ENCODE data around the gene MR1. TPM values are rescaled to one million over a fixed set of nuclear protein-coding genes. Genes with fewer than 3 reads are reported as not detected.
A peak's percentile ranks its signal among the peaks of the same experiment; 100 is the strongest.
"Not testable (repeated sequence)": the region's sequence is repeated elsewhere in the genome, so short reads cannot be mapped to it uniquely, and the experiment has no call there.

Gene MR1
- total RNA-seq, 1 donor from 2014 or later, result 54.4 TPM

DNA sequence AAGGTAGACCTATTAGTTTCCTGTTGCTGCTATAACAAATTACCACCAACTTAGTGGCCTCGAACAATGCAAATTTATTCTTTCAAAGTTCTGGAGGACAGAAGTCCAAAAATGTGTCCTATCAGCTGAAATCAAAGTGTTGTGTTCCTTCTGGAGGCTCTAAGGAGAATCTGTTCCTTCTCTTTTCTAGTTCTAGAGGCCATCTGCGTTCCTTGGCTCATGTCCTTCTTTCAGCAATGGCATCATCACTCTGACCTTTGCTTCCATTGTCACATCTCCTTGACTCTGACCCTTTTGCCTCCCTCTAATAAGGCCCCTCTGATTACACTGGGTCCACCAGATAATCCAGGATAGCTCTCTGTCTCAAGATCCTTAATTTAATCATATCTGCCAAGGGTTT, 1.2 kb upstream of the MR1 start:
- no peak for DNase-seq (ENCODE audit: low spot score)

DNA sequence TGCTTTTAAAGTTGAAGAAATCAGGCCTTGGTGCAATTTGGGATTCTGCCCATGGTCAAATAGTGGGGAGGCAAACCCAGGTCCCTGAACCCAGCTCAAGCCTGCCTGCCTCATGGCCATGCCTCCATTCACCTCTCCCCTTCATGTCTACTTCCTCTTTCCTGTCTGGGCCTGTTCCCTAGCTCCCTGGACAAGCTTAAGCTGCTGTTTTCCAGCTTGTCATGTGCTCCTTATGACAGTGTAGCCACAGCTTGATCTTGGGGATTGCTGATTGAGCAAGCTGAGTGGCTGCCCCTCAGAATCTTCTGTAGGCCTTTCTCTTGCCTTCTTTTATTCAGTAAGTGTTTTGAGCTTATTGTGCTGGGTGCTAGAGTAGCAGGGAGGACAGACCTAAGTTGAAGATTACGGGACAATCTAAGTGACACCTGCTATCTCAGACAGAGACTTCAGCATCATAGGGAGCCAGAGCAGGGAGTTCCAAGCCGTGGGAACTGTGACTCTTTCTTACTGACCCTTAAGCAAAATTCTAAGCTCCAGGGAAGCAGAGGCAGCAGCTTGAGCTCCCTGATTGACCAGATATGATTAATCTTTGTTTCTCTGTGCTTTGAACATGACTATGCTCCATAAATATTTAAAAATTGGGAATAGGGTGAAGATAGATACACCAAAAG, 520 bp upstream of the MR1 start:
- DNase-seq (ENCODE audit: low spot score), result peak; percentile 78

DNA sequence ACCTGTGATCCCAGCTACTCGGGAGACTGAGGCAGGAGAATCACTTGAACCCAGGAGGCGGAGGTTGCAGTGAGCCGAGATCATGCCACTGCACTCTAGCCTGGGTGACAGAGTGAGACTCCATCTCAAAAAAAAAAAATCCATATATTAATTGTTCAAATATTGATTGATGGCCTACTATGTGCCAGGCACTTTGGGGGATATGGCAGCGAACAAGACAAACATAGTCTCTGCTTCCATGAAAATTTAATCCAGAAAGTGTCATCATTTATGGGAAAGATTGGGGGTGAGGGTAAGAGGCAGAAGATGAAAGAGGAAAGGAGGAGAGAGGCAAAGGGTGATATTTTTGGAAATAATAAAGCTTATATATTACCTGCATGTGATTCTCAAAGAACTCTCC, 1.4 kb downstream of the MR1 start:
- DNase-seq (ENCODE audit: low spot score), result not testable (repeated sequence)

DNA sequence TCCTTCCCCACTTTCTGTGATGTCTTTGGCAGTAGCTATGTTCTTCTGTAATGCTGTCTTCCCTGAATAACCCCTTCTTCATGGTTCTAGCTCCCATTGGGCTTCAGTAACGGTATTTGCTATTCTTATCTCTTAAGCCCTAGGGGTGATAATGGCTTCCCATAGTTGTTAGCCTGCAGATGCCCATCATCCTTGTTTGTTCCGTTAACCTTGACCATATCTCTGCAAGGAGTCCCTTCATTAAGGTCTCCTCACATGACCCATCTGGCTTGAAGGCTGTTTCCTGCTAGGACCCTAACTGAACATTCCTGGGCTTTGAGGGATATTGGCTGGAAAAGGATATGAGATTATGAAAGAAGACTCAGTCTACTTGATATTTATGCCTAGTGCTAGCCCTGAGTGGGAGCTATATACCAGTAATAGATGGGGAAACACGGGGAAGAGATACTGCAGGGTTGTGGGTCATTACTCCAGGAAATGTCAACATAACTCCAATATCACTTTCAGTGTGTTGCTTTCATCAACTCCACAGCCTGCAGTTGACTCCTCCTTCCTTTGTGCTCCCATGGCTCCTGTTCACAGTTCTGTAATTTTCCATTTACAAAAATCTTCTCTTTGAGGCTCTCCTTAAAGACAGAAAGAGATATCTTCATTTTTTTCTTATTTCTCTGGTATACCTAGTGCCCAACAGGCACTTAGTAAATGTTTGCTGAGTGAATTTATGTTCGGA, 2.5 kb downstream of the MR1 start:
- DNase-seq (ENCODE audit: low spot score), result no peak

DNA sequence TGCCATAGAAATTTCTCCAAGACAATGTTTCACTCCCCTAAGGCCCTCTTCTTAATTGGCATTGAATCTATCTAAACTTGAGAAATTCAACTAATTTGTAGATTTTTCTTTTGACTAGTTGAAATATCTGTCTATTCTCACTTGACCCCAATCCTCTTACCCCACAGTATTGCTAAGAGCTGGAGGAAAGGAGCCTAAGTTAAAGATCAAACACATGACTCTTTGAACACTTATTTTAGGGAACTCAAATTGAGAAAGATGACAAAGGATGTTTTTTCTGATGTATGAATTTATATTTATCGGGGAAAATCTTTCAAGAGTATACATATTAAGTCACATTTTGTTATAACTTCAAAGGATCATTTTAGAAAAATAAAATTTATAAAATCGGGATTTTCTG, 3.6 kb downstream of the MR1 start:
- DNase-seq (ENCODE audit: low spot score), result no peak

DNA sequence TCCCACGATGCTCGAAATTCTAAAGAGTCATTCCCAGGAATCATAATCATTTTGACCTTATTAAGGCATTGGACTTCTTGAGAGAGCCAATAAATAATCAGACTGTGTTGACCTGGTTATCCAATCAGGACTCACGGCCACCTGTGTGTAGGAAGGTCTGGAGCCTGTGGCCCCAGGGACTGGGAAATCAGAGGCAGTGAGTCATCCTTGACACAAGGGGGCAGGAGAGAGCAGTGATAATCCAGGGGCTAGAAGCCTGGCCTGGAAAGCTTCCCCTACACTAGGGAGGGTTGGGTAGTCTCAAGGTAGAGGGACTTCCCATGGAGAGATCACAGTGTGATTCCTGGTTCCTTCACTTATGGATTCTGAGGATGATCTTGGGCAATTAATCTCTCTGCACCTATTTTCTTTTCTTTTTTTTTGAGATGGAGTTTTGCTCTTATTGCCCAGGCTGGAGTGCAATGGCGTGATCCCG, 4.7 kb downstream of the MR1 start:
- peak; percentile 59 for DNase-seq (ENCODE audit: low spot score)

DNA sequence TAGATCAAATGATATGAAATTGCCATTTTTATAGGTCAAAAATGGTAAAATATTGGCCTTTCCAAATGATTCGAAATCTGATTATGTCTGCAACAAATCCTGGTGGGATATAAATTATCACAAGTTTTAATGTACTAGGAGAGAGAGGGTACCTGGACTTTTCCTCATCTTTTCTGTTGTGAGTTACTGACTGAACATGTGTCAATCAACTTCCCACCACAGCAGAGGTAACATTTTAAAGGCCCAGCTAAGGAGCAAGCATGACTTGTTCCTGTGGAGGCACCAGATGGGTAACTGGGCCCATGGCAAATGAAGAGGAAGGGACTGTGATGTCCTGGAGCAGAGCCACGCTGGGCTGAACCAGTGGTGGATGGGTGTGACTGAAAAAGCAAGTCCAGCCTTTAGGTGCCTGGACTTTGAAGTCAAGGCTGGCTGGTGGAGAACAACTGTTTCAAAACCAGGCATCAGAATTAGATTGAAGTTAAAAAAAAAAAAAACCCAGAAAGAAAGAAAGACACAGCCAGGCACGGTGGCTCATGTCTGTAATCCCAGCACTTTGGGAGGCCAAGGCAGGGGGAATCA, 6.6 kb downstream of the MR1 start:
- DNase-seq (ENCODE audit: low spot score), result no peak

DNA sequence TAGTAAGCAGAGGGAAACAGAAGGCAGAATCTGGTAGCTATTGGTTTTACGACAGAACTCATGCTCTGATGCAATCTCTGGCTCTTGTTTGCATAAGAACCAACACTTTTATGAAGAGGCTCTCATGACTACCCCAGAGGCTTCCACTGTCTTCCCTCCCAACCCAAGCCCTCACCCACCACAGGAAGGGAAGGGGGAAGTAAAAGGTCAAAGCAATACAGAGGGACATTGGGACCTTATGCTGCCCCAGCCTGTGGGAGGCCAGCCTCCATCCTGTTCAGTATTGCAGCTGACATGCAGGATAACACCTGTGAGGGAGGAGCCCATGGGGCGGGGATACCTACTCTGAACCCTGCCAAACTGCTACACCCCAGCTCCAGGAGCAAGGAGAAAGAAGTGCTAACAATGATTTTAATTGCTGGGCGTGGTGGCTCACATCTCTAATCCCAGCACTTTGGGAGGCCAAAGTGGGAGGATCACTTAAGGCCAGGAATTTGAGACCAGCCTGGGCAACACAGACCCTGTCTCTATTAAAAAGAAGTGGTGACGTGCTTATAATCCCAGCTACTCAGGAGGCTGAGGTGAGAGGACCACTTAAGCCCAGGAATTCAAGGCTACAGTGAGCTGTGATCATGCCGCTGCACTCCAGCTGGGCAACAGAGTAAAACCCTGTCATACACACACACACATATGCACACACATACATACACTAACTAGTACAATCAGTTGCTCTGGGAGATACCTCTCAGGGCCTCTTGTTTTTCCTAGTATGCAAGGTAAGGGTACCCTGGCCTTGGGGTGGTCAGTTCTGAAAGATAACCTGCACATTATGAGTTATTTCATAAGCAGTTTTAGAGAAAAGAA, 9.5 kb downstream of the MR1 start:
- no peak for DNase-seq (ENCODE audit: low spot score)

DNA sequence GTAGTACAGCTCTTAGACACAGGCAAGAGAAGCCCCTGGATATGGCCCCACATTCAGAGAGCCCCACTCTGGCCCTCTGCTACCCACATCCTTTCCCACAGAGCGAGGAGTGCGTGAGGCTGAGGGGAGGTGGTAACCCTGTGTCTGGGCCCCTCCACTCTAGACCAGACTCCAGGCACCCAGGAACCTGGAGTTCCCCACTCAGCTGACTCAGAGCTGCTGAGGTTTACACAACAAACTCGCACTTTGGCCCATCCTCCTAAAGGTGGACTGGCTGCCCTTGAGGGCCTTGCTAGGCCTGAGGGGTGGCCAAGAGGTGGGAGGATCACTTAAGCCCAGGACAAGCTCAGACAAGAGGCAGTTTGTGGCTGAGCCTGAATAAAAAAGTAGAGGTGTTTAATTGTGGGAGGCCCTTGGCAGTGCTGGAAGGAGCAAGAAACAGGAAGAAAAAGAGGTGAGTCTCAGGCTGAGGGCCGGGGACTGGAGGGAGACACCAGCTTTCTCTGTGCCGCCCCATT, 10.7 kb downstream of the MR1 start:
- DNase-seq (ENCODE audit: low spot score), result peak; percentile 66

DNA sequence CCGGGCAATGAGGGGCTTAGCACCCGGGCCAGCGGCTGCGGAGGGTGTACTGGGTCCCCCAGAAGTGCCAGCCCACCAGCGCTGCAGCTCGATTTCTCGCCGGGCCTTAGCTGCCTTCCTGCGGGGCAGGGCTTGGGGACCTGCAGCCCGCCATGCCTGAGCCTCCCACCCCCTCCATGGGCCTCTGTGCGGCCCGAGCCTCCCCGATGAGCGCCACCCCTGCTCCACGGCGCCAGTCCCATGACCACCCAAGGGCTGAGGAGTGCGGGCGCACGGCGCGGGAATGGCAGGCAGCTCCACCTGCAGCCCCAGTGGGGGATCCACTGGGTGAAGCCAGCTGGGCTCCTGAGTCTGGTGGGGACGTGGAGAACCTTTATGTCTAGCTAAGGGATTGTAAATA, 12.2 kb downstream of the MR1 start:
- DNase-seq (ENCODE audit: low spot score), result not testable (repeated sequence)

DNA sequence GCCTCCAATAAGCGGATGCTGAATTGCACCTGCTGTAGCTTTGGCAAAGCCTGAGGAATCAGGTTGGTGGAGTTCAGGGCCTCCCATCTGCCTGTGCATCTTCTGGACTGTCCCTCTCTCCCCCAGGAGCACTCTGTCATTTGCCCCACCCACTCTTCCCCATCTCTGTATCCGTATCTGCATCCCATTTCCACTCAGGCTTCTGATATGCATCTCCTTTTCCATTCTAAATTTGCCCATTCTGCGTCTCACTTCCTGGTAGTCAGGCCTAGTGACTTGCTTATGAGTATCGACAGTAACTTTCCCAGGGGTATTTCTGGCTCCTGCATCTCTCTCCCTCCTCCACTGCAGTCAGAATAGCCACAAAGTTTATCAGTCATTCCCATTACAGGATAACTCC, 15.6 kb downstream of the MR1 start:
- DNase-seq (ENCODE audit: low spot score), result no peak

DNA sequence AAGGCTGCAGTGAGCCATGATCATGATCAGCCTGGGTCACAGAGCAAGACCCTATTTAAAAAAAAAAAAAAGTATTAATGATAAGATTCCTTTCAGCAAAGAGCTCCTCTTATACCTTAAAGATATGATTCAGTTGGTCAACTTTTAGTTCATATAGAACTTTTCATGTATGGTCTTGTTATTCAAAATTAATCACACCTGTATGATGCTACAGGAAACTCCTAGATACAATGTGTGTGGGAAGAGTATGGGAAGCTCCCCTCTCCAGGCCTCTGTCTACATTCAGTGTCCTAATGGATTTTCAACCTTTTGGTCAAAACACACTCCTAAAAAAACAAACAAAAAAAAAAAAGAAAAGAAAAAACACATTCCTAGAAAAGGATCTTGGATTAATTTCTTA, 17.1 kb downstream of the MR1 start:
- no peak for DNase-seq (ENCODE audit: low spot score)

DNA sequence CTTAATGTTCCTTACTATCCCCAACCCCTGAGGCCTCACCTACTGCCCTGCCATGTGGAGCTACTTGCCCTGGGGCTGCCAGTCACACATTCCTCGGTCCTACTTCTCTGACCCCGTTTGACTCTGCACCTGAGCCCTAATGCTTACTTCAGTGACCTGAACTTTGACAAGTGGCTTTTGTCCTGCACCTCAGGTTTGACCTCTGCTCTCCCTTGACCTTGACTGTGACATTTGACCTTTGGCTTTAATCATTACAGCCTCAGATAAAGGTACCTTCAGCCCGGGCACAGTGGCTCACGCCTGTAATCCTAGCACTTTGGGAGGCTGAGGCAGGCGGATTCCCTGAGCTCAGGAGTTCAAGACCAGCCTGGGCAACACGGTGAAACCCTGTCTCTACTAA, 22.8 kb downstream of the MR1 start:
- no peak for DNase-seq (ENCODE audit: low spot score)

DNA sequence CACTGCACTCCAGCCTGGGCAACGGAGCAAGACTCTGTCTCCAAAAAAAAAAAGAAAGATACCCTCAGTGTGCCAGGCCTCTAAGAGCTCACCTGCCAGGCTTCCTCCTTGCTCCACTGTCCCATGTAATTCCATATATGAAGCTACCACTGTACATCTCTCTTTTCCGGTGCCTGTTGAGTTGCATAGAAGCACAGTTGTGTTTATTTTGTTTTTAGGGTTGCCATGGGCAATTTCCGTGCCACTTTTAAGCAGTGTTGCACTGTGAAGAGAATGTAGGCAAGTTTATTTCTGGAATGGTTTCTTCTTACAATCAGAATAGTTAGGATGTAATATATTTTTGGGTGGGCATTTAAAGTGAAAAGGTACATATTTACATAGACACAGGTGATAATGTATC, 23.3 kb downstream of the MR1 start:
- no peak for DNase-seq (ENCODE audit: low spot score)

DNA sequence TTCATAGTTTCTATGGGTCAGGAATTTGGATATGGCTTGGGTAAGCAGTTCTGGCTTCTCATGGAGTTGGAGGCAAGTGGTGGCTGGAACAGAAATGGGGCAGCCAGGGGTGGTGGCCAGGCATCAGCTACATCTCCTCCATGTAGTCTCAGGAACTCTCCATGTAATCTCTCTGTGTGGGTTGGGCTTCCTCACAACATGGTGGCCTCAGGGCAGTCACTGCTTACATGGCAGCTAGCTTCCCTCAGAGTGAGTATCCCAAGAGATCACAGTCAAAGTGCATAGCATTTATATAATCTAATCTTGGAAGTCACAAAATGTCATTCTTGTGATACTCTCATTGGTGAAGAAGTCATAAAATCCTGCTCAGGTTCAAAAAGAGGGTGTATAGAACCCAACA, 25.7 kb downstream of the MR1 start:
- no peak for DNase-seq (ENCODE audit: low spot score)

DNA sequence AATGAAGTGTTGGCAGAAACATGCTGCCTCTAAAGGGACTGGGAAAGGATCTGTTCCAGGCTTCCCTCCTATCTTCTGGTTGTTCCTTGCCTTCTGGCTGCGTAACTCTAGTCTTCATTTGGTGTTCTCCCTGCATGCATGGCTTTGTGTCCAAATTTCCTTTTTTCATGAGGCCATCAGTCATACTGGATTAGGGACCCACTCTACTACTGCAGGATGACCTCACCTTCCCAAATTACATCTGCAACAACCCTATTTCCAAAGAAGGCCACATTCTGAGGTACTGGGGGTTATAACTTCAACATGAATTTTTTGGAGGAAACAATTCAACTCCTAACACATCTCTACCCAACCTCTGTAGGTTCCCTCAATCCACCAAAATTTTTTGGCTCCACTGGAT, 26.3 kb downstream of the MR1 start:
- DNase-seq (ENCODE audit: low spot score), result no peak

DNA sequence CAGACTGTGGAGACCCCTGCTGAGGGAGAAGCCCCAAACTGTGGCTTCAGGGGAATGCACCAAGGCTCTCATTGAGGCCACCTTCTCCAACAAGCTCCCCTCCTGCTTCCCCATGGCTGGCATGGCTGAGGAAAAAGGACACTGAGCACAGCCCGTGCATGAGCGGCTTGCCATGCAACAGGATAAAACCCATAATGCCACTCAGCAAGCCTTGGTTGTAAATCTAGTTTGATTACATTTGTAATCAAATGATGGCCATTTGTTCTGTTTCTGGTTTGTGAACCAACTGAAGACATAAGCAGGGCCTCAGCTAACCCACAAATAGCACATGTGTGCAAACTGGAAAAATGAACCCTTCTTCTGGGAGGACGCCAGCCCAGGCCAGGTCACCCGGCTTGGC, 27.2 kb downstream of the MR1 start:
- DNase-seq (ENCODE audit: low spot score), result not testable (repeated sequence)

DNA sequence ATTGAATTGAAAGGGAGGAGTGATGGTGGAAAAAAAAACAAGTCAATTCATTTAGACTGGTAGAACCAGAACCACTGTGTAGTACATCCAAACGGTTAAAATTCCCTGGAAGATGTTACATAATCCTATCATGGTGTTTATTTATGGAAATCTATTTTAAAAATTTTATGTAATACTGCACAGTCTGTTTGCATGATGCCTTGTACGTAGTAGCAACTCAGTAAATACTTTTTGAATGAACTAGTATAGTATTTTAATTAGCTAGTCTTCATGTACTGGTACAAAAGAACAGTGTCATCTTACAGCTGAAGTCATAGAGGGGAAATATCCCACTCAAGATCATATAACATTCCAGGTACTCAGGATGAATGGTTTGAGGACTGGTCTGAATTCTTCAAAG, 27.7 kb downstream of the MR1 start:
- no peak for DNase-seq (ENCODE audit: low spot score)

DNA sequence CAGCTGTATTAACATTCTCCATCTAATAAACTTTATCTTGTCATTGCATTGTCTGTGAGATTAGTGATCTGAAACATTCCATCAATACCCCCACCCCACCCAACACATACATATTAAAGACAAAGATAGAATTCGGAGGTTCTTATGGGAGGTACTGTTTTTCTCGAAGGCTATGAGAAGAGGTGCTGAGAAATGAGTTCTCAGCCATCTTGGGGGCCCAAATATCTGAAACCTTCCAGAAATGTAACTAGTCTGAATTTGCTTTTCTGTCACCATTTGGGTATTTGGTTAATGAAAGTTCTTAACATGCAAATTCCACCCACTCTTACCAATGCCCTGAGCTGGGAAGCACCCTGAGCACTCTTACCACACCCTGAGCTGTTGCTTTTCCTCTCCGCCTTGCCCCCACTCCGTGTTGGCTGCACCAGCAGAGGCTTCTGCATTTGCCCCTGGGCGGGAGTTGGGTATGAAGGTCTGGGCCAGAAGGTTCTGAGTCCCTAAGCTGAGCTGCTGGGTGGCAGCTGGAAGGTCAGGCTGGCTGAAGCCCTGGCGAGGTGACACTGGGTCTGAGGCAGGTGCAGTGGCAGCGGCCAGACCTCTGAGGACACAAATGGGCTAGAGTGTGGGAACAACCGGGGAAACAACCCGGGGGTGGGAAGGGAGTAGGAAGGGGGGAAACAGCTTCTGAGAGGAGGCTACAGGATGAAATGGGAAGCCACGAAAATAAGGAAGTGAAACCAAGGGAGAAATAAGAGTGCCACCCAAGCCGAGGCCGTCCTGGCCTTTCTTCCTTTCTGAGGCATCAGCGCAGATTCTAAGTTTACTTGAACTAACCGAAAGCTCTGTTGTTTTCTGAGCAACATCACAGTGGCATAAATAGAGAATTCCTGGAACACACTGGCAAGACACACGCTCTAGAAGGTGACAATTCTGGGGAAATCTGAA, 28.4 kb downstream of the MR1 start:
- no peak for DNase-seq (ENCODE audit: low spot score)

DNA sequence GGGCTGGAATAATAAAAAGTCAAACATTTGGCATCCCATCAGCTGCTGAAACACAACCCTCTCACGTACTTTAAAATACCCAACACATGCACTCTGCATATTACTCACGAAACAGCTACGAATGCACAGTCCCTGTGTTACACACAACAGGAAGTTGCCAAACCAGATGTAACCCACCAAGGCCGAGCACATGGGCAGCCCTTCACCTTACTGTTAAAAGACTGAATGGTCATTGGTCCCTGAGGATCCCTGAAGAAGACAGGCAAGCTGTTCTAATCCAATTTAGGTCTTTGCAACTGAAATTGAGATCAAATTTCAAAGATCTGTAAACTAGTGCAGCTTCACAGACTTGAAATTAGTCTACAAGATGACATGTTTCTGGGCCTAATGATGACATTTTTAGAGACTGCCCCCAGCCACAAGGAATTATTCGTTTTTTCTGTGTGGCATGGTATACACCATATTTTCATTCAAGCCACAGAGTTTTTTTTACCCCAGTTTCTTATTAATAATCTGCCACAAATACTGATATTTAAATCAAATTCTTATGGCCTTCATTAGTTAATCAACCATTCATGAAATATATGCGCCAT, 29.1 kb downstream of the MR1 start:
- DNase-seq (ENCODE audit: low spot score), result no peak
